Mucosa of gallbladder (tissue), 1 donor: ENCODE data around the gene DDX31. TPM values are rescaled to one million over a fixed set of nuclear protein-coding genes. Genes with fewer than 3 reads are reported as not detected.

ENCODE experiments used
- DNase-seq: peaks from one replicate; pipeline ENCODE4 v3.0.0-alpha.2; 2020; ENCODE audit warnings: low spot score
- total RNA-seq: library from RNA; stranded (reverse); gene quantifications from one replicate; pipeline ENCODE4 v1.2.1, GENCODE V29; 2021
- donor health status: DM: no; HTN: no; CAD: no.

The DDX31 gene
- total RNA-seq, 1 donor from 2014 or later = 11.3 TPM

GRCh38 chr9:132547436-132547835 lies 122.3 kb downstream of the DDX31 start:
- no peak for DNase-seq

GRCh38 chr9:132547052-132547431 lies 122.7 kb downstream of the DDX31 start:
- no peak for DNase-seq

GRCh38 chr9:132546148-132547051 lies 123.4 kb downstream of the DDX31 start:
- peak; percentile 19 for DNase-seq

GRCh38 chr9:132545578-132545977 lies 124.2 kb downstream of the DDX31 start:
- no peak for DNase-seq

GRCh38 chr9:132543960-132544359 lies 125.8 kb downstream of the DDX31 start:
- DNase-seq = no peak

- no peak for DNase-seq
These were observed 126.5 kb downstream of the DDX31 start for GRCh38 chr9:132543251-132543650.

Other genes starting within 250 kb of the DDX31 start
- not detected for gene BARHL1, start 87.4 kb downstream of the DDX31 start, total RNA-seq
- 16.3 TPM for gene GTF3C4, start 481 bp upstream of the DDX31 start, total RNA-seq
- gene AK8, start 208.3 kb upstream of the DDX31 start, total RNA-seq = 0.98 TPM
- 10.4 TPM for gene SPACA9, start 208.9 kb upstream of the DDX31 start, total RNA-seq